SU-DHL-6 (cell line): ENCODE data around the gene C19orf85.

Experiments
- H2AFZ ChIP-seq: fragments of 200-600 bp; sonication (generic); 2 replicates; pipeline ENCODE4 v1.6.1; 2014; ENCODE audit warnings: low read depth, mild to moderate bottlenecking, moderate library complexity, mixed read lengths, antibody characterized with exemption, low read length; ENCODE audit not compliant: severe bottlenecking
- H3F3A ChIP-seq: fragments of 200-600 bp; shearing (Covaris generic); 2 replicates; pipeline ENCODE4 v1.6.0; 2016; ENCODE audit warnings: antibody characterized with exemption, mild to moderate bottlenecking; ENCODE audit not compliant: insufficient read depth
- H3K27ac ChIP-seq: fragments of 200-600 bp; sonication (generic); 2 replicates; pipeline ENCODE4 v1.5.1; 2016; ENCODE audit warnings: low read depth, mild to moderate bottlenecking, low read length, moderate library complexity, mixed read lengths
- H3K27me3 ChIP-seq: fragments of 200-600 bp; sonication (generic), shearing (Covaris generic); 2 replicates; pipeline ENCODE4 v1.6.0; 2014; ENCODE audit warnings: mild to moderate bottlenecking, low read length
- H3K36me3 ChIP-seq: fragments of 200-600 bp; sonication (generic); 2 replicates; pipeline ENCODE4 v1.6.1; 2014; ENCODE audit warnings: mild to moderate bottlenecking, low read length, mixed read lengths
- H3K4me2 ChIP-seq: fragments of 300-600, 200-600 bp; shearing (Covaris generic), sonication (generic); 2 replicates; pipeline ENCODE4 v1.6.0; 2014; ENCODE audit warnings: low read length, low read depth, mild to moderate bottlenecking; ENCODE audit not compliant: poor library complexity, severe bottlenecking
- H3K4me3 ChIP-seq: fragments of 200-600 bp; sonication (generic); 2 replicates; pipeline ENCODE4 v1.5.1; 2014; ENCODE audit warnings: antibody characterized with exemption, low read length, mild to moderate bottlenecking, mixed read lengths; ENCODE audit not compliant: insufficient read depth, poor library complexity, severe bottlenecking
- H3K79me2 ChIP-seq: fragments of 200-600 bp; sonication (generic); 2 replicates; pipeline ENCODE4 v1.6.1; 2014; ENCODE audit warnings: mild to moderate bottlenecking, low read length, moderate library complexity; ENCODE audit not compliant: insufficient read depth
- H3K9ac ChIP-seq: fragments of 200-600 bp; sonication (generic); 2 replicates; pipeline ENCODE4 v1.7.0; 2014; ENCODE audit warnings: mild to moderate bottlenecking, low read length
- H3K9me2 ChIP-seq: fragments of 200-600 bp; sonication (generic); replicated peaks from 2 replicates; pipeline ENCODE4 v1.6.1; 2014; ENCODE audit warnings: low read length; ENCODE audit not compliant: insufficient read depth
- H3K9me3 ChIP-seq: fragments of 200-600 bp; sonication (generic); 2 replicates; pipeline ENCODE4 v1.6.1; 2014; ENCODE audit warnings: low read length, mixed read lengths; ENCODE audit not compliant: insufficient read depth
- H4K20me1 ChIP-seq: fragments of 200-600 bp; sonication (generic); 2 replicates; pipeline ENCODE4 v1.6.1; 2014; ENCODE audit warnings: low read depth, mild to moderate bottlenecking, antibody characterized with exemption, low read length, moderate library complexity, mixed read lengths
- CTCF ChIP-seq: fragments of 200-600 bp; sonication (generic); IDR thresholded peaks from one replicate; pipeline ENCODE4 v1.5.1; 2017; ENCODE audit warnings: antibody characterized with exemption, mild to moderate bottlenecking, low read length, moderate library complexity; ENCODE audit not compliant: insufficient read depth, poor library complexity, severe bottlenecking
- EZH2phosphoT487 ChIP-seq: fragments of 200-600 bp; sonication (generic), shearing (Covaris generic); conservative IDR thresholded peaks from 2 replicates; pipeline ENCODE4 v1.6.1; 2018; ENCODE audit warnings: mild to moderate bottlenecking, antibody characterized with exemption, low read length, moderate library complexity, mixed read lengths

C19orf85 gene

GRCh38 chr19:55482967-55483705 lies 18.6 kb upstream of the C19orf85 start:
- no peaks in the 10 kb centered on the region for H3K9me3 ChIP-seq
- peaks cover 8% of the 10 kb centered on the region; the same call in 1 of the 2 replicates for H3K79me2 ChIP-seq
- no peak overlapping the region for H2AFZ ChIP-seq
- H3K9ac ChIP-seq: no peak overlapping the region
- no peak overlapping the region for H3K4me2 ChIP-seq
- H3K36me3 ChIP-seq: no peaks in the 10 kb centered on the region
- H3F3A ChIP-seq: 0 out of 2 replicates have a peak, but pooled peaks cover 3% of the 10 kb centered on the region
- H3K27ac ChIP-seq: no peak overlapping the region
- H3K4me3 ChIP-seq: no peak overlapping the region
- no peak for TF ChIP-seq EZH2phosphoT487
- no peak for TF ChIP-seq CTCF
- no peaks in the 10 kb centered on the region for H4K20me1 ChIP-seq
- no peaks in the 10 kb centered on the region for H3K27me3 ChIP-seq
- H3K9me2 ChIP-seq: no peaks in the 10 kb centered on the region

- no peaks in the 10 kb centered on the region for H3K9me3 ChIP-seq
- H3F3A ChIP-seq: 0 out of 2 replicates have a peak, but pooled peaks cover 3% of the 10 kb centered on the region
- TF ChIP-seq EZH2phosphoT487 (no peak), CTCF (no peak)
- no peaks in the 10 kb centered on the region for H3K36me3 ChIP-seq
- no peaks in the 10 kb centered on the region for H4K20me1 ChIP-seq
- H3K9me2 ChIP-seq: no peaks in the 10 kb centered on the region
- no peak overlapping the region for H3K4me2 ChIP-seq
- H3K9ac ChIP-seq: no peak overlapping the region
- H3K4me3 ChIP-seq: no peak overlapping the region
- peaks cover 14% of the 10 kb centered on the region; the same call in 1 of the 2 replicates for H3K79me2 ChIP-seq
- H3K27ac ChIP-seq: no peak overlapping the region
- H3K27me3 ChIP-seq: no peaks in the 10 kb centered on the region
- H2AFZ ChIP-seq: no peak overlapping the region
Observed at GRCh38 chr19:55482156-55482961, 17.8 kb upstream of the C19orf85 start.

GRCh38 chr19:55481794-55482155 lies 17.2 kb upstream of the C19orf85 start:
- H3K9me3 ChIP-seq: no peaks in the 10 kb centered on the region
- TF ChIP-seq EZH2phosphoT487 (no peak), CTCF (no peak)
- no peaks in the 10 kb centered on the region for H3K9me2 ChIP-seq
- H3K4me2 ChIP-seq: no peak overlapping the region
- no peaks in the 10 kb centered on the region for H3F3A ChIP-seq
- H3K27me3 ChIP-seq: no peaks in the 10 kb centered on the region
- H3K27ac ChIP-seq: no peak overlapping the region
- H3K4me3 ChIP-seq: no peak overlapping the region
- H3K9ac ChIP-seq: no peak overlapping the region
- no peaks in the 10 kb centered on the region for H3K36me3 ChIP-seq
- H3K79me2 ChIP-seq: peaks cover 14% of the 10 kb centered on the region; the same call in 1 of the 2 replicates
- H4K20me1 ChIP-seq: no peaks in the 10 kb centered on the region
- no peak overlapping the region for H2AFZ ChIP-seq
